Left colon (tissue), 2 donors: ENCODE results near the gene NAT16. TPM values are rescaled to one million over a fixed set of nuclear protein-coding genes. Genes with fewer than 3 reads are reported as not detected.
"Not testable (repeated sequence)": the region's sequence is repeated elsewhere in the genome, so short reads cannot be mapped to it uniquely, and the experiment has no call there.

Source experiments
- ATAC-seq: fragments of 200-7000 bp; cut with Tn5 transposase; one replicate; pipeline ENCODE4 v1.9.1; 2020; ENCODE audit warnings: mild to moderate bottlenecking, moderate library complexity
- DNase-seq, 2 donors: peaks; one replicate each; pipeline ENCODE4 v3.0.0-alpha.2; 2020
- intact Hi-C, 2 donors: fragments of 100-400 bp; cut with DNase I in 1 of 2; cut with micrococcal nuclease in 1 of 2; formaldehyde crosslinking; loops; one replicate each; pipeline versions ENCODE4 v1.11.2 to v1.14.0; 2022; cut with DNase I, micrococcal nuclease
- total RNA-seq, 2 donors: library from RNA; stranded (reverse); fragmentation: NEBNext Ultra II Directional; extraction: Animal tissue kit (Norgen Biotek cat#: 25700); gene quantifications; one replicate each; pipeline ENCODE4 v1.2.1, GENCODE V29; 2021
- donor health status: DM: no; HTN: no; CAD: no.
- donor health status: DM: yes; HTN: yes; CAD: no.

NAT16 gene
- total RNA-seq, 2 donors from 2014 or later: not detected

GRCh38 chr7:101203740-101204738 is 23.9 kb upstream of the NAT16 start:
- DNase-seq, ATAC-seq: not testable (repeated sequence)
- intact Hi-C loops: loop anchor here in 1 of 2 donors (10.0 kb wide), 1 partner anchor 61 kb away; no protein-coding TSS in a partner anchor

GRCh38 chr7:101202603-101202918 is 22.5 kb upstream of the NAT16 start:
- ATAC-seq (no peak), DNase-seq (no peak)
- intact Hi-C loops: loop anchor here in 1 of 2 donors (10.0 kb wide), 1 partner anchor 62 kb away; no protein-coding TSS in a partner anchor

- intact Hi-C loops: loop anchor here in 1 of 2 donors (10.0 kb wide), 1 partner anchor 63 kb away; no protein-coding TSS in a partner anchor
- DNase-seq: peak; percentile 77 to 86
These were observed 21.9 kb upstream of the NAT16 start for GRCh38 chr7:101201695-101202602.

GRCh38 chr7:101200862-101201599 is 20.9 kb upstream of the NAT16 start, which contains the start of gene MOGAT3:
MOGAT3 (minus strand) TSS chr7:101201036; CDS start chr7:101200854, 182 bp downstream.
- DNase-seq: peak; percentile 83 to 95
- intact Hi-C loops: loop anchor here in 1 of 2 donors (10.0 kb wide), 1 partner anchor 64 kb away; no protein-coding TSS in a partner anchor
- ATAC-seq: peak; percentile 86

More at GRCh38 chr7:101201695-101202602, 21.9 kb upstream of the NAT16 start:
- peak; percentile 83 for ATAC-seq

GRCh38 chr7:101200504-101200861 is 20.4 kb upstream of the NAT16 start:
- ATAC-seq (peak; percentile 4), DNase-seq (no peak)
- intact Hi-C loops: loop anchor here in 1 of 2 donors (10.0 kb wide), 1 partner anchor 64 kb away; no protein-coding TSS in a partner anchor

- DNase-seq, intact Hi-C loops, ATAC-seq: not testable (repeated sequence)
These were observed 19.4 kb upstream of the NAT16 start for GRCh38 chr7:101199522-101199921.

GRCh38 chr7:101198476-101198875 is 18.4 kb upstream of the NAT16 start:
- DNase-seq (no peak), ATAC-seq (no peak)
- intact Hi-C loops: no loop called here

GRCh38 chr7:101197991-101198390 is 17.9 kb upstream of the NAT16 start:
- ATAC-seq: no peak
- no peak for DNase-seq
- intact Hi-C loops: no loop called here

GRCh38 chr7:101195884-101196283 is 15.8 kb upstream of the NAT16 start:
- intact Hi-C loops: no loop called here
- no peak for ATAC-seq
- DNase-seq: no peak

GRCh38 chr7:101189109-101189508 is 9.0 kb upstream of the NAT16 start:
- no peak for DNase-seq
- intact Hi-C loops: no loop called here
- ATAC-seq: no peak

GRCh38 chr7:101186844-101187428 is 6.8 kb upstream of the NAT16 start:
- intact Hi-C loops: no loop called here
- ATAC-seq (no peak), DNase-seq (no peak)

- intact Hi-C loops: no loop called here
- DNase-seq (no peak), ATAC-seq (no peak)
These were observed 6.1 kb upstream of the NAT16 start for GRCh38 chr7:101186194-101186593.

GRCh38 chr7:101185258-101185839 is 5.3 kb upstream of the NAT16 start:
- no peak for DNase-seq
- intact Hi-C loops: no loop called here
- peak; percentile 71 for ATAC-seq

- ATAC-seq (no peak), DNase-seq (no peak)
- intact Hi-C loops: no loop called here
These were observed 380 bp downstream of the NAT16 start for GRCh38 chr7:101179713-101180112.

- DNase-seq: no peak
- no peak for ATAC-seq
- intact Hi-C loops: no loop called here
These were observed 976 bp downstream of the NAT16 start for GRCh38 chr7:101179117-101179516.

GRCh38 chr7:101177644-101178043 is 2.4 kb downstream of the NAT16 start:
- intact Hi-C loops: no loop called here
- no peak for ATAC-seq
- DNase-seq: no peak

- DNase-seq (no peak), ATAC-seq (no peak)
- intact Hi-C loops: no loop called here
These were observed 4.4 kb downstream of the NAT16 start for GRCh38 chr7:101175664-101176063.
